Fibroblast of lung (primary cell): Measurements from ENCODE around the gene CCDC60.

Experiments
- EZH2 ChIP-seq: IDR thresholded peaks from 2 replicates; pipeline ENCODE4 v1.5.1; 2012; ENCODE audit warnings: low read length, control low read depth, mild to moderate bottlenecking; ENCODE audit errors: missing control alignments
- TF ChIP-seq, protein P1 (sequence below), 2 donors: IDR thresholded peaks in 1 of 2; conservative IDR thresholded peaks in 1 of 2; 1 replicate in 1 of 2; 2 replicates in 1 of 2; pipeline ENCODE4 v1.5.1; 2011 to 2012; ENCODE audit warnings: low read length in 2 of 2, control low read depth in 1 of 2, inconsistent platforms in 1 of 2, low read depth in 1 of 2, mild to moderate bottlenecking in 1 of 2

DNA sequence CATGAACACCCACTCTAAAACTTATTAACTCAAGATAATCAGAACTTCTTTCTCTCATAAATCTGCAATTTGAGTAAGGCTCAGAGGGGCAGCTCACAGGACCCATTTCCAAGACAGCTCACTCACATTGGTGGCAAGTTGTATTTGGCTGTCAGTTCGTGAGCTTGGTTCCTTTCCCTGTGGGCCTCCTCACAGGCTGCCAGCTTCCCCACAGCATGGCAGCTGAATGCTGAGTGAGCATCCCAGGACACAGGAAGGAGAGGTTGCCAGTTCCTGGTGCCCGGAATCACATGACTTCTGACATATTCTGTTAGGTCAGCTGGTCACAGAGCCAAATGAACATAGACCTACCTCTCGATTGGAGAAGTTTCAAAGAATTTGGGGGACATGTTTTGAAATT is 142.4 kb downstream of the CCDC60 start:
- TF ChIP-seq, protein P1, sequence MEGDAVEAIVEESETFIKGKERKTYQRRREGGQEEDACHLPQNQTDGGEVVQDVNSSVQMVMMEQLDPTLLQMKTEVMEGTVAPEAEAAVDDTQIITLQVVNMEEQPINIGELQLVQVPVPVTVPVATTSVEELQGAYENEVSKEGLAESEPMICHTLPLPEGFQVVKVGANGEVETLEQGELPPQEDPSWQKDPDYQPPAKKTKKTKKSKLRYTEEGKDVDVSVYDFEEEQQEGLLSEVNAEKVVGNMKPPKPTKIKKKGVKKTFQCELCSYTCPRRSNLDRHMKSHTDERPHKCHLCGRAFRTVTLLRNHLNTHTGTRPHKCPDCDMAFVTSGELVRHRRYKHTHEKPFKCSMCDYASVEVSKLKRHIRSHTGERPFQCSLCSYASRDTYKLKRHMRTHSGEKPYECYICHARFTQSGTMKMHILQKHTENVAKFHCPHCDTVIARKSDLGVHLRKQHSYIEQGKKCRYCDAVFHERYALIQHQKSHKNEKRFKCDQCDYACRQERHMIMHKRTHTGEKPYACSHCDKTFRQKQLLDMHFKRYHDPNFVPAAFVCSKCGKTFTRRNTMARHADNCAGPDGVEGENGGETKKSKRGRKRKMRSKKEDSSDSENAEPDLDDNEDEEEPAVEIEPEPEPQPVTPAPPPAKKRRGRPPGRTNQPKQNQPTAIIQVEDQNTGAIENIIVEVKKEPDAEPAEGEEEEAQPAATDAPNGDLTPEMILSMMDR (conservative IDR thresholded peaks at IDR 0.05 in 1 of 2, IDR thresholded peaks at IDR 0.05 in 1 of 2; ENCODE audit: low read depth in 1 of 2, low read length in 2 of 2), result no peak
- no peak for TF ChIP-seq EZH2
